Cardiac muscle cell (in vitro differentiated cells and primary cell): ENCODE results near the gene CC2D1A. TPM values are rescaled to one million over a fixed set of nuclear protein-coding genes. Genes with fewer than 3 reads are reported as not detected.
"Not testable (repeated sequence)": the region's sequence is repeated elsewhere in the genome, so short reads cannot be mapped to it uniquely, and the experiment has no call there.

Source experiments
- DNase-seq, 2 donors: peaks; one replicate each; pipeline versions ENCODE4 v3.0.0 to v3.0.0-alpha.2; 2010 to 2017; ENCODE audit warnings: low read depth in 1 of 2, low spot score in 1 of 2
- H3K27ac ChIP-seq: fragments of 200-600 bp; sonication (generic); 2 replicates; pipeline ENCODE4 v1.5.1; 2016
- H3K27me3 ChIP-seq: fragments of 200-600 bp; sonication (generic); 2 replicates; pipeline ENCODE4 v1.6.0; 2016; ENCODE audit warnings: control low read depth
- H3K36me3 ChIP-seq: fragments of 200-600 bp; sonication (generic); 2 replicates; pipeline ENCODE4 v1.5.1; 2016; ENCODE audit warnings: control low read depth
- H3K4me1 ChIP-seq: fragments of 200-600 bp; sonication (generic); 2 replicates; pipeline ENCODE4 v1.8.1; 2017; ENCODE audit warnings: low read depth, mild to moderate bottlenecking, mixed run types
- H3K4me3 ChIP-seq: fragments of 200-600 bp; sonication (generic); 2 replicates; pipeline ENCODE4 v1.5.1; 2016; ENCODE audit warnings: mild to moderate bottlenecking
- H3K9me3 ChIP-seq: fragments of 200-600 bp; sonication (generic); 2 replicates; pipeline ENCODE4 v1.5.1; 2017; ENCODE audit warnings: low read depth, mild to moderate bottlenecking, control low read depth
- polyA plus RNA-seq: library from polyadenylated mRNA; unstranded; fragments of >200 nt; fragmentation: Nextera tagmentation; extraction: Ambion mirVana; gene quantifications from 2 replicates; pipeline ENCODE4 v1.2.1, GENCODE V29; 2016
- total RNA-seq: library from RNA; depleted of rRNA; stranded (reverse); fragments of >200 nt; gene quantifications from 2 replicates; pipeline ENCODE4 v1.2.3, GENCODE V29; 2016
- TF ChIP-seq, protein P1 (sequence below): IDR thresholded peaks from 2 replicates; pipeline ENCODE4 v1.5.1; 2012; ENCODE audit warnings: low read depth, mild to moderate bottlenecking, low read length

Gene CC2D1A
- total and polyA plus RNA-seq, 2 experiments from 2014 or later = 42.5 to 46.6 TPM

DNA sequence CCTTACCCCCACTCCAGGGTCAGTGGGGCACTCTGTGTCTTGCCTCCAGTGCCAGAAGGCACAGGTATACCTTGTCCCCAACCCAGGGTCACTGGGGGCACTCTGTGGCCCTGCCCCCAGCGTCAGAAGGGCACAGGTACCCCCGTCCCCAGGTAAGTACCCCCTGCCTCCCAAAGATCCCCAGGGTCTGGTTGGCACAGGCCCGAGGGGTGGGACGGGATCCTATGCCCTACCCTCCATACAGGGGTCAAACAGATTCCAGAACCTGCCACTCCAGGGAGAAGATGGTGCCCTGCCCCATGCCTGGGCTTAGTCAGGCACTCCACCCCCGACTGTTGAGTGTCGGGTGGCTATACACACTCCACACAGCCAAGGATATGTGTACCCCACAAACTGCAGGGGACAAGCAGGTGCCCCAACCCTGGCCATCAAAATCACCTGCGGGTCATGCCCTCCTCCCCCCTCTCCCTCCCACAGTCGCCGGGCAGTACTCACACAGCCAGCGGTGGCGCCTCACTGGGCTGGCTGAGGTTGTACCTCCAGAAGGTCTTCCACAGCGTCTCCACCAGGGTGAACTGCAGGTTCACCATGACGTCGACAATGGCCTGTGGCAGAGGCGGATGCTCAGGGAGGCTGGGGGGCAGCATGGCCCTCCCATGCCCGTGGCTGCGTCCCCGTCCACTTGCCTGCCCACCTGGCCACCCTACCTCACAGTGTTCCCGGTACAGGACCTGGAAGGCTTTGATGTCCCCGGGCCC lies 60.1 kb downstream of the CC2D1A start:
- DNase-seq = no peak
- TF ChIP-seq, protein P1, sequence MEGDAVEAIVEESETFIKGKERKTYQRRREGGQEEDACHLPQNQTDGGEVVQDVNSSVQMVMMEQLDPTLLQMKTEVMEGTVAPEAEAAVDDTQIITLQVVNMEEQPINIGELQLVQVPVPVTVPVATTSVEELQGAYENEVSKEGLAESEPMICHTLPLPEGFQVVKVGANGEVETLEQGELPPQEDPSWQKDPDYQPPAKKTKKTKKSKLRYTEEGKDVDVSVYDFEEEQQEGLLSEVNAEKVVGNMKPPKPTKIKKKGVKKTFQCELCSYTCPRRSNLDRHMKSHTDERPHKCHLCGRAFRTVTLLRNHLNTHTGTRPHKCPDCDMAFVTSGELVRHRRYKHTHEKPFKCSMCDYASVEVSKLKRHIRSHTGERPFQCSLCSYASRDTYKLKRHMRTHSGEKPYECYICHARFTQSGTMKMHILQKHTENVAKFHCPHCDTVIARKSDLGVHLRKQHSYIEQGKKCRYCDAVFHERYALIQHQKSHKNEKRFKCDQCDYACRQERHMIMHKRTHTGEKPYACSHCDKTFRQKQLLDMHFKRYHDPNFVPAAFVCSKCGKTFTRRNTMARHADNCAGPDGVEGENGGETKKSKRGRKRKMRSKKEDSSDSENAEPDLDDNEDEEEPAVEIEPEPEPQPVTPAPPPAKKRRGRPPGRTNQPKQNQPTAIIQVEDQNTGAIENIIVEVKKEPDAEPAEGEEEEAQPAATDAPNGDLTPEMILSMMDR = no peak
- Histone ChIP-seq H3K27ac (no peak overlapping the region), H3K4me1 (no peaks in the 10 kb centered on the region), H3K27me3 (peaks cover 16% of the 10 kb centered on the region), H3K36me3 (peaks cover 26% of the 10 kb centered on the region), H3K9me3 (no peaks in the 10 kb centered on the region), H3K4me3 (no peak overlapping the region)

DNA sequence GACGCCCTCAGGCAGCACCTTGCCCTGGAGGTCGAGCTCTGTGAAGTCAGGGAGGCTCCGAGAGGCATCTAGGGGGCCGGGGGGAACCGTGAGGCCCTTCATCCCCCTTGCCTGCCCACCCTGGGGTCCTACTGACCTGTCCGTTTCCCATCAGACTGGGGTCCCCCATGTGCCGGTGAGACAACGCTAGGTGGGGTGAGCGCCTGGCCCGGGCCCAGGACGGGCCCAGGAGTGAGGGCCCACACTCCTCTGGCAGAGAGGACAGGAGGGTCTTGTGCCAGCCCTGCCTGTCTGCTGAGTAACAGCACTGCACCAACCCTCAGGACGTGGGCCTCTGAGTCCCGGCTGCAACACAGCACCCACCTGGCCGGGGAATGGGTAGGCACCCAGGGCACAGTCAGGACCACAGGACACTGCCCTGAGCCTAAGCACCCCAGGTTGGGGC lies 60.7 kb downstream of the CC2D1A start:
- Histone ChIP-seq H3K36me3 (peaks cover 26% of the 10 kb centered on the region), H3K4me1 (no peaks in the 10 kb centered on the region), H3K9me3 (no peaks in the 10 kb centered on the region), H3K4me3 (no peak overlapping the region), H3K27me3 (peaks cover 16% of the 10 kb centered on the region), H3K27ac (no peak overlapping the region)
- TF ChIP-seq, protein P1 = no peak
- DNase-seq = no peak

DNA sequence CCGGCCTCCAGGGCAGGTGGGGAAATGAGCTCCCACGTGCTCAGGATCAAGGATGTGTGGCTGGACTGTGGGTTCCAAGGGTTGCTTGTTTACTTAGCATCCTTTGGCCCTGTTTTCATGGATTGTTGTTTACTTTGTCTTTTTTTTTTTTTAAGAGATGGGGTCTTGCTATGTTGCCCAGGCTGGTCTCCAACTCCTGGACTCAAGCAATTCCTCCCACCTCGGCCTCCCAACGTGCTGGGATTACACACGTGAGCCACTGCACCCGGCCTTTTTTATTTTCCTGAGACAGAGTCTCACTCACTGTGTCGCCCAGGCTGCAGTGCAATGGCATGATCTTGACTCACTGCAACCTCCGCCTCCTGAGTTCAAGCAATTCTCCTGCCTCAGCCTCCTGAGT lies 61.2 kb downstream of the CC2D1A start:
- not testable (repeated sequence) for DNase-seq, H3K27ac ChIP-seq, H3K9me3 ChIP-seq, H3K4me1 ChIP-seq, H3K4me3 ChIP-seq
- H3K36me3 ChIP-seq = peaks cover 26% of the 10 kb centered on the region
- H3K27me3 ChIP-seq = peaks cover 16% of the 10 kb centered on the region

DNA sequence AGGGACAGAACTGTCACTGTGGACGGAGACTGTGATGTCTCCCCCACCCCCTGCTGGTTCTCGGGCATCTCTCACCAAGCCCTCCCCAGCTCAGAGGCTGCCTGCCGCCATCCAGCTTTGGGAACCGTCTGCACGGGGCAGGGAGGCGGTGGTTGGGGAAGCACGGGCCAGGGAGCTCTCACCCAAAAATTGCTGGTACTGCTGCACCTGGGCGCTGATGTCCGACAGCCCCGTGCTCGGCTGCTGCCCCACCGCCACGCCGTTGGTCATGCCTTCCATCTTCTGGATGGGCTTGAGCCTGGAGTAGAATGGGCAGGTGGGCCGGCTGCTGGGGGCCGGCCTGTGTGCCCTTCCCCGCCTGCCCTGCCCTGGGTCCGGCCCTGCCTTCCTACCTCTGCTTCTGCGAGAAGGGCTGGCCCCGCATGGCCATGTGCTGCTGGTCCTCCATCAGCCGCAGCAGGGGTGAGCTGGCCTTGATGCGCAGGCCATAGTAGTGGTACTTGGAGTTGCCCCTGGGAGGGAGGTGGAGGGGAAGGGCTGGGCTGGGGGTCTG lies 62.5 kb downstream of the CC2D1A start:
- Histone ChIP-seq H3K27me3 (peaks cover 8% of the 10 kb centered on the region), H3K27ac (no peak overlapping the region), H3K4me3 (no peak overlapping the region), H3K9me3 (no peaks in the 10 kb centered on the region), H3K36me3 (peaks cover 31% of the 10 kb centered on the region), H3K4me1 (no peaks in the 10 kb centered on the region)
- TF ChIP-seq, protein P1 = no peak
- DNase-seq = no peak

DNA sequence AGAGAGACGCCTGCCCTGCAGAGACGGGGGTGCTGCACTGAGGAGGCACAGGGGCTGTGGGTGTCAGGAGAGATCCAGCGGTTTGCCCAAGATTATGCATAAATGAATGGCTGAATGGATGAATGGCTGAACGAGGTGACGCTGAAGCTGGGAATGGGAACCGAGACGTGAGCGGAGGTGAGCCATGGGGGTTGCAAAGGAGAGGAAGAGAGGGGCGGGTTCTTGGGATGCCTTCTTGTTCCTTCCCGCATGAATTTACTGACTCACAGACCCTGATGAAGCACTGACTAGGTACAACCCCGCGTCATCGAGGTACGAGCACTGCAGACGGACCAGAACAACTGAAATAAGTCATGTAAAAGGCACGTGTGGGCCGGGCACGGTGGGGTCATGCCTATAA lies 63.0 kb downstream of the CC2D1A start:
- TF ChIP-seq, protein P1 = no peak
- no peak for DNase-seq
- Histone ChIP-seq H3K27me3 (peaks cover 2% of the 10 kb centered on the region), H3K9me3 (no peaks in the 10 kb centered on the region), H3K4me1 (no peaks in the 10 kb centered on the region), H3K27ac (no peak overlapping the region), H3K36me3 (peaks cover 31% of the 10 kb centered on the region), H3K4me3 (no peak overlapping the region)

DNA sequence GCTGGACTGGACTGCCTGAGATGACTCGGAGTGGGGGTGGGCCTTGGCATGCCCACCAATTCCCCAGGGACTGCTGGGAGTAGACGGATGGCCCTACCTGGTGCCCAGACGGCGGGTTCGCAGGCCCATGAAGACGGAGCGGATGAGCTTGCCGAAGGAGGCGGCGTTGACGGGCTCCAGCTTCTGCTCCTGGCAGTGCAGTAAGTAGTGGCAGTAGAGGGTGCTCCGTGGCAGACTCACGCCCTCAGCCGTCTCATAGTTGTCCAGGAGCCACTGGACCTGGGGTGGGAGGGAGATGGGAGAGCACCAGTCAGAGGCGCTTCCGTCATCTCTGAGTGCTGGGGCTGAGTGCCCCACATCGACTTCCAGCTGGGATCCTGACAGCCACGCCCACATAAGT lies 63.9 kb downstream of the CC2D1A start:
- H3K27me3 ChIP-seq = no peaks in the 10 kb centered on the region
- H3K36me3 ChIP-seq = peaks cover 31% of the 10 kb centered on the region
- no peak overlapping the region for H3K27ac ChIP-seq
- no peak overlapping the region for H3K4me3 ChIP-seq
- DNase-seq = no peak
- no peaks in the 10 kb centered on the region for H3K4me1 ChIP-seq
- no peaks in the 10 kb centered on the region for H3K9me3 ChIP-seq
- TF ChIP-seq, protein P1 = no peak

DNA sequence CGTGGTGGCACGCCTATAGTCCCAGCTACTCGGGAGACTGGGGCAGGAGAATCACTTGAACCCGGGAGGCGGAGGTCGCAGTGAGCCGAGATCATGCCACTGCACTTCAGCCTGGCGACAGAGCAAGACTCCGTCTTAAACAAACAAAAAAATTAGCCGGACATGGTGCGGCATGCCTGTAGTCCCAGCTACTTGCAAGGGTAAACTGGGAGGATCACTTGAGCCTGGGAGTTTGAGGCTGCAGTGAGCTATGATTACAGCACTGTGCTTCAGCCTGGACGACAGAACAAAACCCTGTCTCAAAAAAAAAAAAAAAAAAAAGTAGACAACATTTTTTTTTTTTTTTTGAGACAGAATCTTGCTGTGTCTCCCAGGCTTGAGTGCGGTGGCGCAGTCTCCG lies 65.9 kb downstream of the CC2D1A start:
- not testable (repeated sequence) for H3K4me3 ChIP-seq, H3K27ac ChIP-seq, H3K4me1 ChIP-seq, H3K27me3 ChIP-seq, DNase-seq, H3K9me3 ChIP-seq
- H3K36me3 ChIP-seq = peaks cover 22% of the 10 kb centered on the region
